Right lobe of liver (tissue), 6 donors: ENCODE results near the gene FZD1. TPM values are rescaled to one million over a fixed set of nuclear protein-coding genes. Genes with fewer than 3 reads are reported as not detected.

Experiments
- ATAC-seq, 4 donors: fragments of 200-7000 bp; cut with Tn5 transposase; one replicate each; pipeline ENCODE4 v1.9.1; 2020; ENCODE audit warnings: mild to moderate bottlenecking in 4 of 4, moderate library complexity in 4 of 4
- DNase-seq, 3 donors: peaks; one replicate each; pipeline ENCODE4 v3.0.0-alpha.2; 2020
- H3K27ac ChIP-seq, 3 donors: fragments of 200-600 bp; one replicate each; pipeline ENCODE4 v1.8.0; 2022
- H3K27me3 ChIP-seq, 2 donors: fragments of 200-600 bp; one replicate each; pipeline ENCODE4 v1.8.0; 2022
- H3K36me3 ChIP-seq, 4 donors: fragments of 200-600 bp; sonication (generic) in 1 of 4; one replicate each; pipeline versions ENCODE4 v1.5.1 to v1.8.0; 2017 to 2022; ENCODE audit warnings: control low read depth in 1 of 4
- H3K4me1 ChIP-seq, 4 donors: fragments of 200-600 bp; sonication (generic) in 1 of 4; one replicate each; pipeline versions ENCODE4 v1.5.1 to v1.8.0; 2017 to 2022; ENCODE audit warnings: control low read depth in 1 of 4
- H3K4me3 ChIP-seq, 3 donors: fragments of 200-600 bp; one replicate each; pipeline ENCODE4 v1.8.0; 2022
- H3K9me3 ChIP-seq, 4 donors: fragments of 200-600 bp; sonication (generic) in 1 of 4; one replicate each; pipeline versions ENCODE4 v1.5.1 to v1.8.0; 2017 to 2022; ENCODE audit warnings: control low read depth in 1 of 4
- POLR2A ChIP-seq: fragments of 450-650 bp; IDR thresholded peaks from one replicate; pipeline ENCODE4 v1.6.1; 2017; ENCODE audit warnings: antibody characterized with exemption, mild to moderate bottlenecking
- WGBS: methylation state at CpG from one replicate; pipeline ENCODE4 v1.1.6; 2018; ENCODE audit warnings: low coverage, low lambda C conversion rate; ENCODE audit not compliant: insufficient coverage; ENCODE audit errors: missing lambda C conversion rate; 5-methylcytosine and 5-hydroxymethylcytosine counted together
- intact Hi-C, 2 donors: fragments of 100-400 bp; cut with DNase I; formaldehyde crosslinking; loops; one replicate each; pipeline versions ENCODE4 v1.11.2 to v1.14.1; 2022
- total RNA-seq, 6 experiments: library from RNA; depleted of rRNA in 2 of 6; stranded (reverse); fragments of >200 nt in 2 of 6; fragmentation: NEBNext Ultra II Directional in 3 of 6; extraction: Animal tissue kit (Norgen Biotek cat#: 25700) in 3 of 6; gene quantifications; one replicate each; pipeline versions ENCODE4 v1.1.0 to v1.2.4, GENCODE V29; 2016 to 2023
- TF ChIP-seq, protein P1 (sequence below), 4 donors: fragments of 200-600 bp in 3 of 4; fragments of 450-650 bp in 1 of 4; IDR thresholded peaks; one replicate each; pipeline versions ENCODE4 v1.5.1 to v1.8.0; 2016 to 2022; ENCODE audit warnings: antibody characterized with exemption in 4 of 4, mild to moderate bottlenecking in 2 of 4
- donor health status: DM: no; HTN: yes; CAD: no.
- donor health status: DM: no; HTN: no; CAD: no.
- donor health status: DM: no; HTN: no; CAD: no.
- donor health status: DM: no; HTN: yes; CAD: no.
- donor health status: DM: no; HTN: yes; CAD: no.

The FZD1 gene
- total RNA-seq, 6 experiments from 2014 or later: 1.3 to 2.6 (median 1.6) TPM

DNA sequence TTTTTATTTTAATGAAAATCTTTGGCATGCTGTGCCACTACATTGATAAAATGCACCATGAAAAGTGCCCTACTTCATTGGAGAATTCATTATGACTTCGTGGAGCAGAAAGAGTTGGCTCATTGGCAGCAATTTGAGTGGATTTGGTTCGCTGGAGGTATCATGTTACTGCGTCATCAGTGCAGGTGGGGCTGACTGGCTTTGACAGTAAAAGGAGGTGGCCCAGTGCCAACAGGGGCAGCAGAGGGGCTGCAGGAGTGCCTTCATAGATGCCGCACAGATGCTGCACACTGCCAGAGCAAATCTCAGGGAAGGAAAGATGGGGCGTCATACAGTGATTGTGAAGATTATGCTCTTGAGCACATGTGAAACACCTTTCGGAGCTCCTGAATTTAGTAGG lies 22.2 kb downstream of the FZD1 start:
- intact Hi-C loops: no loop called here
- H3K4me1 ChIP-seq: no peaks in the 10 kb centered on the region
- no peaks in the 10 kb centered on the region for H3K9me3 ChIP-seq
- TF ChIP-seq POLR2A: no peak
- TF ChIP-seq, protein P1, sequence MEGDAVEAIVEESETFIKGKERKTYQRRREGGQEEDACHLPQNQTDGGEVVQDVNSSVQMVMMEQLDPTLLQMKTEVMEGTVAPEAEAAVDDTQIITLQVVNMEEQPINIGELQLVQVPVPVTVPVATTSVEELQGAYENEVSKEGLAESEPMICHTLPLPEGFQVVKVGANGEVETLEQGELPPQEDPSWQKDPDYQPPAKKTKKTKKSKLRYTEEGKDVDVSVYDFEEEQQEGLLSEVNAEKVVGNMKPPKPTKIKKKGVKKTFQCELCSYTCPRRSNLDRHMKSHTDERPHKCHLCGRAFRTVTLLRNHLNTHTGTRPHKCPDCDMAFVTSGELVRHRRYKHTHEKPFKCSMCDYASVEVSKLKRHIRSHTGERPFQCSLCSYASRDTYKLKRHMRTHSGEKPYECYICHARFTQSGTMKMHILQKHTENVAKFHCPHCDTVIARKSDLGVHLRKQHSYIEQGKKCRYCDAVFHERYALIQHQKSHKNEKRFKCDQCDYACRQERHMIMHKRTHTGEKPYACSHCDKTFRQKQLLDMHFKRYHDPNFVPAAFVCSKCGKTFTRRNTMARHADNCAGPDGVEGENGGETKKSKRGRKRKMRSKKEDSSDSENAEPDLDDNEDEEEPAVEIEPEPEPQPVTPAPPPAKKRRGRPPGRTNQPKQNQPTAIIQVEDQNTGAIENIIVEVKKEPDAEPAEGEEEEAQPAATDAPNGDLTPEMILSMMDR (IDR thresholded peaks at IDR 0.05): no peak
- no peak overlapping the region for H3K27ac ChIP-seq
- ATAC-seq (no peak), DNase-seq (no peak)
- H3K27me3 ChIP-seq: no peaks in the 10 kb centered on the region
- no peak overlapping the region for H3K4me3 ChIP-seq
- WGBS: 65% methylated on average over 6 of the region's 6 CpGs
- no peaks in the 10 kb centered on the region for H3K36me3 ChIP-seq

DNA sequence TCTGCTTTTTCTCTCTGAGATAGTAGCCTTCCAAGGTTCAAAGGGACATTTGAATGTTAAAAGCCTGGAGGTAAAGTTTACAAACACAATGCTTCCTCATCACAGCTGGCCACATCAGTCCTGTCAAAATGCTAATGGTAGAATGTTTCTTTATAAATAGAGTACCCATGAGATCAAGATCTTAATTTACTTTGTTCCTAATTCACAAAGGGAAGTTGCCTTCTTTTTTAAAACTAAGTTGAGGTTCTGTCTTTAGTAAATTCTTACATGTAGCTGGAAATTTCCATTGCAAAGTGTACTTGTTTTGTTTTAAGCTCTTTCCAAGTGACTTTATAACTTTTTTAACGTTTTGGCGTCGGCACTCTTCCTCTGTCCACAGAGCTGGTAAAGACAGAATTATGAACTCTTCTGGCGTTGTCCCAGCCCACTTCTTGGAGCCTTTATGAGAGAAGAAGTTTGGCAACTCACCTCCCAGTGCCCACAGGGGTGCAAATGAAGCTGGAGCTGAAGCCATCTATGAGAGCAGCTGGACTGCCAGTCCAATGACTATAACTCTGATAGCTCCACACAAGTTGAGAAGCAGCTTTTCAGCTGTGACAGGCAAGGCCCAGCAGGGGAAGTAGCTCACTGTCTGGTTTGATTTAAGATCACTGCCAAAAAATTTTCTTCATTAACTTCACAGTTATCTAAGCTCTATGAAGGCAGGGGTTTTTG lies 23.3 kb downstream of the FZD1 start:
- ATAC-seq (peak in 2 of 4 donors; percentile 24 to 40), DNase-seq (no peak)
- 35% methylated on average over 4 of the region's 4 CpGs for WGBS
- no peaks in the 10 kb centered on the region for H3K36me3 ChIP-seq
- H3K27me3 ChIP-seq: no peaks in the 10 kb centered on the region
- H3K27ac ChIP-seq: no peak overlapping the region
- no peak overlapping the region for H3K4me3 ChIP-seq
- no peaks in the 10 kb centered on the region for H3K4me1 ChIP-seq
- H3K9me3 ChIP-seq: no peaks in the 10 kb centered on the region
- TF ChIP-seq POLR2A: no peak
- TF ChIP-seq, protein P1 (IDR thresholded peaks at IDR 0.05): no peak
- intact Hi-C loops: no loop called here

DNA sequence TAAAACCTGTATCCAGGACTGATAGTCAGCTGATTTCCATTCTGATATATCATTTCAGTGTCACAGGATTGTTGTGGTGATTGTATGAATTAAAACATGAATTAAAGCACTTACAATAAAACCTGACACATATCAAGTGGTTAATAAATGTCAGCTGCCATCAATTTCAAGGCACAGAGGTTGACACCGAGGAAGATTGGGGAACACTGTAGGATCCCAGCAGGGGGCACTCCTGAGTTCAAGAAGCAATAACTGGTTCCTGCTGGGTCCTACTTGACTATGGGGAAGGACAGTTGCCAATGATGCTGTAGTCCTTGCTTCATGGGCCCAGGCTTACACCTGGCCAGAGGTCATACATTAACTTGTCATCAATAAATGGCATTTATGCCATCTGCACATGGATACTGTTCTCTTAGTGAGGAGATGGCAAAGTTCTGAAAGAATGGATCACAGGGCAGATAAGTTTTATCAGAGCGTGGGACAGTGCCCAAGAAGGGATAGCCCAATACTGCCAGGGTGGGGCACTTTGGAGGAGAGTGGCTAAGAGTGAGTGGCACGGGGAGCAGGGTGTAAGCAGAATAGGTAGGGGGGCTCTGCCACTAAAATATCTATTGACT lies 24.1 kb downstream of the FZD1 start:
- Histone ChIP-seq H3K36me3 (no peaks in the 10 kb centered on the region), H3K4me1 (no peaks in the 10 kb centered on the region), H3K27me3 (no peaks in the 10 kb centered on the region), H3K9me3 (no peaks in the 10 kb centered on the region), H3K4me3 (no peak overlapping the region), H3K27ac (no peak overlapping the region)
- intact Hi-C loops: no loop called here
- DNase-seq: peak in 2 of 3 donors; percentile 56 to 72
- TF ChIP-seq POLR2A: no peak
- TF ChIP-seq, protein P1 (IDR thresholded peaks at IDR 0.05): peak; percentile 42 to 68 (median 52)
- WGBS: 46% methylated on average over 3 of the region's 3 CpGs
- ATAC-seq: peak; percentile 81 to 94 (median 86)

DNA sequence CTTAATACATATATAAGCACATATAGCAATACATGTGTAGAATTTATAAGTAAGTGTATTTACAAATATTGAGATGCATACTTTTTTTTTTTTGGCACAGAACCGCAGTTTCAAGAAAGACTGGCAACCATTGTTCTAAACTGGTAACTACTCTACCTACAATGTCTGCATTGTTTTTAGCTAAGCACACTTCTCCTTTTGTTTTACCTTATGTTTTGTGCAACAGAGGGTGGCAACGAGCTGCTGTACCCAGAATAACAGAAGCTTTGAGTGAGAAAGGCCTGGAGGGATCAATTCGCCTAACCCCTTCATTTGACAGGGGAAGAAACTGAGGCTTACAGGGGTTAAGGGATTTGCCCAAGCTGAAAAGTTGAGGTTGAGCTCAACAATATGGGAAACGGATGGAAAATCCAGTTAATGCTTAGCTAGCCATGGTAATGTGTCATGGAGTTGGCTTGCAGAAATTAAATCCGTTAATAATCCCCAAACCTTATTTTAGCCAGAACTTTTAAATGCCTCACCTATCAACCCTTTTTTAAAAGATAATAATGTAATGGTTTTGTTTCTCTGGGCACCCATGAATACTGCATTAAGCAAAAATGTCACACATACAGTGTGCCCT lies 25.5 kb downstream of the FZD1 start:
- DNase-seq (no peak), ATAC-seq (no peak)
- H3K27me3 ChIP-seq: no peaks in the 10 kb centered on the region
- intact Hi-C loops: no loop called here
- TF ChIP-seq POLR2A: no peak
- TF ChIP-seq, protein P1 (IDR thresholded peaks at IDR 0.05): no peak
- no peaks in the 10 kb centered on the region for H3K9me3 ChIP-seq
- H3K36me3 ChIP-seq: no peaks in the 10 kb centered on the region
- WGBS: 61% methylated on average over 5 of the region's 5 CpGs
- H3K4me3 ChIP-seq: no peak overlapping the region
- no peak overlapping the region for H3K27ac ChIP-seq
- no peaks in the 10 kb centered on the region for H3K4me1 ChIP-seq
